Endothelial cell of umbilical vein (primary cell): ENCODE data around the gene ADAMTS6. TPM values are rescaled to one million over a fixed set of nuclear protein-coding genes. Genes with fewer than 3 reads are reported as not detected.

Experiments used
- BruUV-seq: library from RNA; stranded (reverse); fragments of 400-500 nt; replicated peaks from 2 replicates; lab custom pipeline; 2021; lab: Mats Ljungman, UMichigan
- CTCF ChIA-PET: fragments of 300-600, 350-600 bp; sonication (Branson Sonifier 250); formaldehyde crosslinking; loops from one replicate; lab custom pipeline; 2021; ENCODE audit warnings: antibody characterized with exemption, inconsistent platforms; lab: Charles Lee
- POLR2A ChIA-PET: fragments of 300-600, 350-600 bp; sonication (Branson Sonifier 250); formaldehyde crosslinking; loops from one replicate; lab custom pipeline; 2021; ENCODE audit warnings: antibody characterized with exemption, inconsistent platforms; lab: Charles Lee
- DNase-seq: peaks from one replicate; pipeline ENCODE4 v3.0.0-alpha.2; 2011; ENCODE audit warnings: low read depth, low spot score
- FAIRE-seq: peaks from 2 replicates; lab custom pipeline; 2011; peaks lifted over from hg19 to GRCh38; lab: Jason Lieb, UNC
- H2AFZ ChIP-seq: 2 replicates; pipeline ENCODE4 v1.6.0; 2012; ENCODE audit warnings: low read depth, low read length, control low read depth, inconsistent platforms
- H3K27ac ChIP-seq: 2 replicates; pipeline ENCODE4 v1.5.1; 2011; ENCODE audit warnings: low read depth, mild to moderate bottlenecking, control low read depth, low read length, moderate library complexity; ENCODE audit not compliant: insufficient read depth
- H3K27me3 ChIP-seq, 2 experiments: 2 replicates each; pipeline versions ENCODE4 v1.6.0 to v1.6.1; 2011; ENCODE audit warnings: low read length in 2 of 2, mixed read lengths in 1 of 2; ENCODE audit not compliant: control insufficient read depth in 2 of 2, insufficient read depth in 2 of 2
- H3K36me3 ChIP-seq, 2 experiments: 2 replicates in 1 of 2; 3 replicates in 1 of 2; pipeline ENCODE4 v1.5.1; 2011; ENCODE audit warnings: low read length in 2 of 2, mild to moderate bottlenecking in 1 of 2, moderate library complexity in 1 of 2; ENCODE audit not compliant: control insufficient read depth in 2 of 2, insufficient read depth in 2 of 2; ENCODE audit errors: extremely low read depth in 1 of 2
- H3K4me1 ChIP-seq: 3 replicates; pipeline ENCODE4 v1.5.1; 2011; ENCODE audit warnings: mild to moderate bottlenecking, low read length; ENCODE audit not compliant: control insufficient read depth, insufficient read depth; ENCODE audit errors: extremely low read depth
- H3K4me2 ChIP-seq: 2 replicates; pipeline ENCODE4 v1.6.1; 2011; ENCODE audit warnings: low read length, control low read depth, mixed read lengths; ENCODE audit not compliant: insufficient read depth
- H3K4me3 ChIP-seq, 3 experiments: fragments of 200-600 bp in 1 of 3; sonication (generic), shearing (Covaris generic) in 1 of 3; replicated peaks in 1 of 3; 2 replicates each; pipeline ENCODE4 v1.5.1; 2011 to 2016; ENCODE audit warnings: control low read depth in 3 of 3, low read length in 3 of 3, mild to moderate bottlenecking in 2 of 3, inconsistent platforms in 1 of 3, low read depth in 1 of 3, moderate library complexity in 1 of 3; ENCODE audit not compliant: insufficient read depth in 1 of 3
- H3K79me2 ChIP-seq: 2 replicates; pipeline ENCODE4 v1.6.0; 2012; ENCODE audit warnings: low read length, inconsistent platforms; ENCODE audit not compliant: control insufficient read depth, insufficient read depth
- H3K9ac ChIP-seq: replicated peaks from 2 replicates; pipeline ENCODE3; 2011; ENCODE audit warnings: low read length, control low read depth; ENCODE audit not compliant: insufficient read depth; ENCODE audit errors: extremely low read depth
- H3K9me1 ChIP-seq: replicated peaks from 3 replicates; pipeline ENCODE4 v1.6.0; 2011; ENCODE audit warnings: mild to moderate bottlenecking, low read length; ENCODE audit not compliant: control insufficient read depth, insufficient read depth; ENCODE audit errors: extremely low read depth
- H3K9me3 ChIP-seq: replicated peaks from 2 replicates; pipeline ENCODE4 v1.5.1; 2012; ENCODE audit warnings: low read length, inconsistent platforms; ENCODE audit not compliant: control insufficient read depth, insufficient read depth
- H4K20me1 ChIP-seq: replicated peaks from 2 replicates; pipeline ENCODE3; 2011; ENCODE audit warnings: mild to moderate bottlenecking, low read length; ENCODE audit not compliant: control insufficient read depth, insufficient read depth; ENCODE audit errors: extremely low read depth
- CTCF ChIP-seq, 2 donors: IDR thresholded peaks; 1 replicate in 1 of 2; 2 replicates in 1 of 2; pipeline ENCODE4 v1.5.1; 2011; ENCODE audit warnings: low read length in 2 of 2, mild to moderate bottlenecking in 2 of 2, moderate library complexity in 2 of 2, control low read depth in 1 of 2, inconsistent platforms in 1 of 2, low read depth in 1 of 2; ENCODE audit not compliant: insufficient read depth in 1 of 2; ENCODE audit errors: extremely low read depth in 1 of 2
- EZH2 ChIP-seq: IDR thresholded peaks from 2 replicates; pipeline ENCODE4 v1.6.1; 2012; ENCODE audit warnings: borderline replicate concordance, low read depth, mild to moderate bottlenecking, moderate library complexity, low read length, inconsistent platforms; ENCODE audit not compliant: severe bottlenecking
- FOS ChIP-seq: IDR thresholded peaks from 2 replicates; pipeline ENCODE4 v1.6.1; 2011; ENCODE audit warnings: mild to moderate bottlenecking, low read length, moderate library complexity, borderline replicate concordance; ENCODE audit not compliant: insufficient read depth
- GATA2 ChIP-seq: IDR thresholded peaks from 2 replicates; pipeline ENCODE4 v1.7.0; 2011; ENCODE audit warnings: low read depth, mild to moderate bottlenecking, moderate library complexity, mixed read lengths, low read length; ENCODE audit not compliant: insufficient read length, insufficient read depth
- JUN ChIP-seq: IDR thresholded peaks from 2 replicates; pipeline ENCODE4 v1.6.1; 2011; ENCODE audit warnings: borderline replicate concordance, low read depth; ENCODE audit not compliant: insufficient read length, insufficient read depth
- MAX ChIP-seq: IDR thresholded peaks from 2 replicates; pipeline ENCODE4 v1.6.1; 2011; ENCODE audit not compliant: insufficient read depth, insufficient read length
- MYC ChIP-seq: IDR thresholded peaks from one replicate; pipeline ENCODE4 v1.6.1; 2011; ENCODE audit warnings: mild to moderate bottlenecking, low read depth, low read length
- POLR2A ChIP-seq: IDR thresholded peaks from 2 replicates; pipeline ENCODE4 v1.6.1; 2012; ENCODE audit warnings: low read depth, mild to moderate bottlenecking, control low read depth, low read length
- POLR2AphosphoS5 ChIP-seq: IDR thresholded peaks from 2 replicates; pipeline ENCODE4 v1.6.1; 2012; ENCODE audit warnings: low read depth, mild to moderate bottlenecking, control low read depth, low read length, moderate library complexity; ENCODE audit not compliant: insufficient read depth
- dilution Hi-C: fragments of 300-500 bp; cut with MboI; formaldehyde crosslinking; loops from one replicate; pipeline ENCODE4 v1.15.0; 2019; ENCODE audit warnings: low sequenced_read_pairs; ENCODE audit not compliant: extremely low pct_ligation_motif_present
- intact Hi-C: fragments of 100-400 bp; cut with micrococcal nuclease; formaldehyde crosslinking; loops from one replicate; pipeline ENCODE4 v1.10.0; 2022
- polyA plus RNA-seq, 4 experiments: library from polyadenylated mRNA; depleted of rRNA in 3 of 4; stranded (reverse) in 3 of 4; unstranded in 1 of 4; fragments of >200 nt; gene quantifications; 2 replicates each; pipeline versions ENCODE4 v1.2.1 to v1.2.3, GENCODE V29; 2011 to 2012; ENCODE audit warnings: missing spikeins in 1 of 4
- total RNA-seq: library from RNA; stranded (reverse); gene quantifications from 2 replicates; pipeline ENCODE4 v1.2.3, GENCODE V29; 2021

The ADAMTS6 gene
- total and polyA plus RNA-seq, 2 donors (not counting 3 experiments of a cell fraction or from before 2014, with no cell fraction given) = 20.4 to 43.4 TPM

- Histone ChIP-seq H3K4me2 (no peak overlapping the region), H3K4me3 (no peak overlapping the region)
- TF ChIP-seq MYC (no peak), CTCF (IDR thresholded peaks at IDR 0.05; ENCODE audit: extremely low read depth in 1 of 2, insufficient read depth in 1 of 2, low read depth in 1 of 2, low read length in 2 of 2) (no peak), EZH2 (no peak), JUN (no peak), GATA2 (no peak), MAX (no peak), FOS (no peak), POLR2A (no peak), POLR2AphosphoS5 (no peak)
Measured at GRCh38 chr5:65334077-65334476, 147.6 kb downstream of the ADAMTS6 start.

More at GRCh38 chr5:65334077-65334476, 147.6 kb downstream of the ADAMTS6 start:
- DNase-seq (no peak), FAIRE-seq (no peak)
- POLR2A ChIA-PET = no interaction called here
- H3K9ac ChIP-seq = no peak overlapping the region
- no peak overlapping the region for H2AFZ ChIP-seq
- H4K20me1 ChIP-seq = peaks cover under 1% of the 10 kb centered on the region
- no peaks in the 10 kb centered on the region for H3K4me1 ChIP-seq
- peaks cover 12% of the 10 kb centered on the region for H3K79me2 ChIP-seq
- no peaks in the 10 kb centered on the region for H3K9me1 ChIP-seq
- H3K9me3 ChIP-seq = no peaks in the 10 kb centered on the region
- no peak overlapping the region for H3K27ac ChIP-seq
- BruUV-seq = no TSS peak
- CTCF ChIA-PET = no interaction called here
- dilution Hi-C loops = no loop called here
- H3K36me3 ChIP-seq = peaks cover 0 to 10% of the 10 kb centered on the region in 2 experiments
- H3K27me3 ChIP-seq = no peaks in the 10 kb centered on the region
- intact Hi-C loops = no loop called here
